HEK293 (cell line): ENCODE results near the gene RPAP3.

ENCODE experiments used
- CTCF ChIA-PET: fragments of 350-600 bp; formaldehyde crosslinking; extraction: SDS; loops from one replicate; lab custom pipeline; 2021; ENCODE audit warnings: antibody characterized with exemption; lab: Yijun Ruan, JAX
- POLR2A ChIA-PET: fragments of 300-600 bp; formaldehyde crosslinking; extraction: SDS; loops from one replicate; lab custom pipeline; 2020; ENCODE audit warnings: antibody characterized with exemption, inconsistent platforms; lab: Yijun Ruan, JAX
- H3K27ac ChIP-seq: fragments of 200-500 bp; sonication (Bioruptor generic); 2 replicates; pipeline ENCODE4 v1.5.1; 2014; ENCODE audit warnings: low read depth, low read length, control low read depth, inconsistent platforms; ENCODE audit errors: extremely low read depth
- H3K36me3 ChIP-seq, 2 experiments: fragments of 200-500 bp in 1 of 2; sonication (Bioruptor generic) in 1 of 2; 1 replicate in 1 of 2; 2 replicates in 1 of 2; pipeline ENCODE4 v1.5.1; 2014 to 2017; ENCODE audit warnings: inconsistent platforms in 2 of 2, low read length in 2 of 2; ENCODE audit not compliant: control insufficient read depth in 2 of 2, insufficient read depth in 1 of 2
- H3K4me1 ChIP-seq: fragments of 200-500 bp; sonication (Bioruptor generic); 2 replicates; pipeline ENCODE4 v1.5.1; 2014; ENCODE audit warnings: mild to moderate bottlenecking, low read length, inconsistent platforms; ENCODE audit not compliant: control insufficient read depth, insufficient read depth
- H3K4me3 ChIP-seq: 2 replicates; pipeline ENCODE4 v1.5.1; 2011; ENCODE audit warnings: low read depth, mild to moderate bottlenecking, control low read depth, low read length, moderate library complexity
- H3K9me3 ChIP-seq: fragments of 200-500 bp; sonication (Bioruptor generic); 2 replicates; pipeline ENCODE4 v1.5.1; 2014; ENCODE audit warnings: low read depth, low read length, inconsistent platforms; ENCODE audit not compliant: control insufficient read depth, insufficient read depth
- BCL11A ChIP-seq: fragments of 450-650 bp; formaldehyde crosslinking; IDR thresholded peaks from 2 replicates; pipeline ENCODE4 v1.5.1; 2016; ENCODE audit warnings: low read depth, missing biosample characterization, missing genetic modification characterization
- FEZF1 ChIP-seq: fragments of 450-650 bp; formaldehyde crosslinking; IDR thresholded peaks from 2 replicates; pipeline ENCODE4 v1.5.1; 2016; ENCODE audit warnings: missing biosample characterization, missing genetic modification characterization
- HOXC10 ChIP-seq: sonication (generic); formaldehyde crosslinking; IDR thresholded peaks from 2 replicates; pipeline ENCODE4 v1.8.1; 2023; ENCODE audit warnings: mild to moderate bottlenecking, missing genetic modification reagents
- KLF8 ChIP-seq: fragments of 450-650 bp; formaldehyde crosslinking; IDR thresholded peaks from 2 replicates; pipeline ENCODE4 v1.5.1; 2016; ENCODE audit warnings: missing biosample characterization, missing genetic modification characterization
- SCRT2 ChIP-seq: fragments of 450-650 bp; formaldehyde crosslinking; IDR thresholded peaks from 2 replicates; pipeline ENCODE4 v1.5.1; 2016; ENCODE audit warnings: missing biosample characterization, missing genetic modification characterization
- ZEB2 ChIP-seq: fragments of 450-650 bp; formaldehyde crosslinking; IDR thresholded peaks from 2 replicates; pipeline ENCODE4 v1.5.1; 2016; ENCODE audit warnings: missing biosample characterization, missing genetic modification characterization
- ZFHX2 ChIP-seq: fragments of 450-650 bp; formaldehyde crosslinking; conservative IDR thresholded peaks from 2 replicates; pipeline ENCODE4 v1.5.1; 2016; ENCODE audit warnings: missing biosample characterization, missing genetic modification characterization
- ZIC2 ChIP-seq: fragments of 450-650 bp; formaldehyde crosslinking; IDR thresholded peaks from 2 replicates; pipeline ENCODE4 v1.5.1; 2016; ENCODE audit warnings: missing biosample characterization, missing genetic modification characterization
- ZNF133 ChIP-seq: fragments of 450-650 bp; formaldehyde crosslinking; IDR thresholded peaks from 2 replicates; pipeline ENCODE4 v1.5.1; 2016; ENCODE audit warnings: missing biosample characterization, missing genetic modification characterization
- ZNF157 ChIP-seq: fragments of 450-650 bp; formaldehyde crosslinking; IDR thresholded peaks from 2 replicates; pipeline ENCODE4 v1.5.1; 2016; ENCODE audit warnings: missing biosample characterization, missing genetic modification characterization
- ZNF169 ChIP-seq: fragments of 450-650 bp; formaldehyde crosslinking; IDR thresholded peaks from 2 replicates; pipeline ENCODE4 v1.5.1; 2016; ENCODE audit warnings: missing biosample characterization, missing genetic modification characterization
- ZNF404 ChIP-seq: fragments of 450-650 bp; formaldehyde crosslinking; IDR thresholded peaks from 2 replicates; pipeline ENCODE4 v1.5.1; 2017; ENCODE audit warnings: missing biosample characterization, missing genetic modification characterization
- ZNF549 ChIP-seq: fragments of 450-650 bp; IDR thresholded peaks from 2 replicates; pipeline ENCODE4 v1.5.1; 2018; ENCODE audit warnings: missing biosample characterization, missing genetic modification characterization, mild to moderate bottlenecking, inconsistent platforms, moderate library complexity
- ZNF558 ChIP-seq: fragments of 450-650 bp; formaldehyde crosslinking; IDR thresholded peaks from 2 replicates; pipeline ENCODE4 v1.5.1; 2016; ENCODE audit warnings: missing biosample characterization, missing genetic modification characterization
- ZNF571 ChIP-seq: fragments of 450-650 bp; formaldehyde crosslinking; IDR thresholded peaks from 2 replicates; pipeline ENCODE4 v1.5.0; 2017; ENCODE audit warnings: missing biosample characterization, missing genetic modification characterization
- ZNF830 ChIP-seq: fragments of 450-650 bp; IDR thresholded peaks from 2 replicates; pipeline ENCODE4 v1.5.0; 2018; ENCODE audit warnings: missing biosample characterization, missing genetic modification characterization, low read depth, mild to moderate bottlenecking, moderate library complexity
- TF ChIP-seq, protein P1 (sequence below): fragments of 450-650 bp; formaldehyde crosslinking; IDR thresholded peaks from 2 replicates; pipeline ENCODE4 v1.5.1; 2017; ENCODE audit warnings: missing biosample characterization, missing genetic modification characterization
- TF ChIP-seq, protein P2 (sequence below): fragments of 450-650 bp; formaldehyde crosslinking; IDR thresholded peaks from 2 replicates; pipeline ENCODE4 v1.5.1; 2016; ENCODE audit warnings: missing biosample characterization, missing genetic modification characterization
- TF ChIP-seq, protein P3 (sequence below): fragments of 450-650 bp; formaldehyde crosslinking; IDR thresholded peaks from 2 replicates; pipeline ENCODE4 v1.5.1; 2016; ENCODE audit warnings: missing biosample characterization, missing genetic modification characterization, low read depth
- TF ChIP-seq, protein P4 (sequence below): fragments of 450-650 bp; formaldehyde crosslinking; IDR thresholded peaks from 2 replicates; pipeline ENCODE4 v1.5.1; 2016; ENCODE audit warnings: missing biosample characterization, missing genetic modification characterization

Gene RPAP3

DNA sequence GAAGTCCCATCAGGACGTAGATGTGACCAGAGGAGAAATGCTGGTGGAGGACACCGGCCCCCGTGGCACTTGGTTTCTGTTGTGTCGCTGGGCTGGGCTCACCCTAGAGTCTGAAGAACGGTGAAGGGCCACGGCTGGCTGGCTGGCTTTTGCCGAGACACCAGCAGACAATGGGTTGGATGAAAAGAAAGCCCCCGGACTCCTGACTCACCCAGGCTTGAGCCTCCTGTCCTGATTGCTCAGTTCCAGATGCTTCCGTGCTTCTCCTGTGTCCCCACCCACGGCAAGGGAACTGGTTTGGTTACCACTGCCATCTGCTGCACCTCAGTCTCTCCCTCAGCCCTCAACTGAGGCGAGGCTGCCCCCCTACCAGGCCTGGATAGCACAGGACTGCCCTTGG lies 29.8 kb upstream of the RPAP3 start:
- ChIA-PET POLR2A (interaction anchor here (1.0 kb wide), 1 partner anchor 947 kb away, joined by 3 read pairs; the partner anchor contains the start of gene KANSL2), CTCF (interaction anchor here (1.2 to 13.5 kb wide), 3 partner anchors 9 to 103 kb away, joined by 4 to 784 read pairs (median 9); partner anchors contain the start of gene SLC48A1)
- TF ChIP-seq, protein P1, sequence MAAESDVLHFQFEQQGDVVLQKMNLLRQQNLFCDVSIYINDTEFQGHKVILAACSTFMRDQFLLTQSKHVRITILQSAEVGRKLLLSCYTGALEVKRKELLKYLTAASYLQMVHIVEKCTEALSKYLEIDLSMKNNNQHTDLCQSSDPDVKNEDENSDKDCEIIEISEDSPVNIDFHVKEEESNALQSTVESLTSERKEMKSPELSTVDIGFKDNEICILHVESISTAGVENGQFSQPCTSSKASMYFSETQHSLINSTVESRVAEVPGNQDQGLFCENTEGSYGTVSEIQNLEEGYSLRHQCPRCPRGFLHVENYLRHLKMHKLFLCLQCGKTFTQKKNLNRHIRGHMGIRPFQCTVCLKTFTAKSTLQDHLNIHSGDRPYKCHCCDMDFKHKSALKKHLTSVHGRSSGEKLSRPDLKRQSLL (tag by site-specific recombination) = no peak
- TF ChIP-seq ZNF549 (tag by site-specific recombination) = no peak
- no peak for TF ChIP-seq ZNF133
- no peak for TF ChIP-seq ZEB2 (tag by site-specific recombination)
- no peak for TF ChIP-seq ZNF830 (tag by site-specific recombination)
- no peak for TF ChIP-seq KLF8 (tag by site-specific recombination)
- TF ChIP-seq SCRT2 (tag by site-specific recombination) = no peak
- TF ChIP-seq ZNF157 (tag by site-specific recombination) = no peak
- TF ChIP-seq HOXC10 (CRISPR knock-in tag) = no peak
- no peak for TF ChIP-seq ZNF558 (tag by site-specific recombination)
- no peak for TF ChIP-seq ZNF571
- TF ChIP-seq, protein P2, sequence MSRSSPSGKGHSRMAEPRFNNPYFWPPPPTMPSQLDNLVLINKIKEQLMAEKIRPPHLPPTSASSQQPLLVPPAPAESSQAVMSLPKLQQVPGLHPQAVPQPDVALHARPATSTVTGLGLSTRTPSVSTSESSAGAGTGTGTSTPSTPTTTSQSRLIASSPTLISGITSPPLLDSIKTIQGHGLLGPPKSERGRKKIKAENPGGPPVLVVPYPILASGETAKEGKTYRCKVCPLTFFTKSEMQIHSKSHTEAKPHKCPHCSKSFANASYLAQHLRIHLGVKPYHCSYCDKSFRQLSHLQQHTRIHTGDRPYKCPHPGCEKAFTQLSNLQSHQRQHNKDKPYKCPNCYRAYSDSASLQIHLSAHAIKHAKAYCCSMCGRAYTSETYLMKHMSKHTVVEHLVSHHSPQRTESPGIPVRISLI (tag by site-specific recombination) = no peak
- TF ChIP-seq BCL11A (tag by site-specific recombination) = no peak
- no peak for TF ChIP-seq FEZF1
- TF ChIP-seq, protein P3, sequence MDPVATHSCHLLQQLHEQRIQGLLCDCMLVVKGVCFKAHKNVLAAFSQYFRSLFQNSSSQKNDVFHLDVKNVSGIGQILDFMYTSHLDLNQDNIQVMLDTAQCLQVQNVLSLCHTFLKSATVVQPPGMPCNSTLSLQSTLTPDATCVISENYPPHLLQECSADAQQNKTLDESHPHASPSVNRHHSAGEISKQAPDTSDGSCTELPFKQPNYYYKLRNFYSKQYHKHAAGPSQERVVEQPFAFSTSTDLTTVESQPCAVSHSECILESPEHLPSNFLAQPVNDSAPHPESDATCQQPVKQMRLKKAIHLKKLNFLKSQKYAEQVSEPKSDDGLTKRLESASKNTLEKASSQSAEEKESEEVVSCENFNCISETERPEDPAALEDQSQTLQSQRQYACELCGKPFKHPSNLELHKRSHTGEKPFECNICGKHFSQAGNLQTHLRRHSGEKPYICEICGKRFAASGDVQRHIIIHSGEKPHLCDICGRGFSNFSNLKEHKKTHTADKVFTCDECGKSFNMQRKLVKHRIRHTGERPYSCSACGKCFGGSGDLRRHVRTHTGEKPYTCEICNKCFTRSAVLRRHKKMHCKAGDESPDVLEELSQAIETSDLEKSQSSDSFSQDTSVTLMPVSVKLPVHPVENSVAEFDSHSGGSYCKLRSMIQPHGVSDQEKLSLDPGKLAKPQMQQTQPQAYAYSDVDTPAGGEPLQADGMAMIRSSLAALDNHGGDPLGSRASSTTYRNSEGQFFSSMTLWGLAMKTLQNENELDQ (tag by site-specific recombination) = no peak
- no peak for TF ChIP-seq ZNF169 (tag by site-specific recombination)
- no peak for TF ChIP-seq ZNF404 (tag by site-specific recombination)
- TF ChIP-seq, protein P4, sequence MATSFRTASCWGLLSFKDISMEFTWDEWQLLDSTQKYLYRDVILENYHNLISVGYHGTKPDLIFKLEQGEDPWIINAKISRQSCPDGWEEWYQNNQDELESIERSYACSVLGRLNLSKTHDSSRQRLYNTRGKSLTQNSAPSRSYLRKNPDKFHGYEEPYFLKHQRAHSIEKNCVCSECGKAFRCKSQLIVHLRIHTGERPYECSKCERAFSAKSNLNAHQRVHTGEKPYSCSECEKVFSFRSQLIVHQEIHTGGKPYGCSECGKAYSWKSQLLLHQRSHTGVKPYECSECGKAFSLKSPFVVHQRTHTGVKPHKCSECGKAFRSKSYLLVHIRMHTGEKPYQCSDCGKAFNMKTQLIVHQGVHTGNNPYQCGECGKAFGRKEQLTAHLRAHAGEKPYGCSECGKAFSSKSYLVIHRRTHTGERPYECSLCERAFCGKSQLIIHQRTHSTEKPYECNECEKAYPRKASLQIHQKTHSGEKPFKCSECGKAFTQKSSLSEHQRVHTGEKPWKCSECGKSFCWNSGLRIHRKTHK (tag by site-specific recombination) = no peak
- Histone ChIP-seq H3K4me1 (no peaks in the 10 kb centered on the region), H3K9me3 (no peaks in the 10 kb centered on the region), H3K27ac (no peak overlapping the region), H3K4me3 (no peak overlapping the region), H3K36me3 (no peaks in the 10 kb centered on the region)

DNA sequence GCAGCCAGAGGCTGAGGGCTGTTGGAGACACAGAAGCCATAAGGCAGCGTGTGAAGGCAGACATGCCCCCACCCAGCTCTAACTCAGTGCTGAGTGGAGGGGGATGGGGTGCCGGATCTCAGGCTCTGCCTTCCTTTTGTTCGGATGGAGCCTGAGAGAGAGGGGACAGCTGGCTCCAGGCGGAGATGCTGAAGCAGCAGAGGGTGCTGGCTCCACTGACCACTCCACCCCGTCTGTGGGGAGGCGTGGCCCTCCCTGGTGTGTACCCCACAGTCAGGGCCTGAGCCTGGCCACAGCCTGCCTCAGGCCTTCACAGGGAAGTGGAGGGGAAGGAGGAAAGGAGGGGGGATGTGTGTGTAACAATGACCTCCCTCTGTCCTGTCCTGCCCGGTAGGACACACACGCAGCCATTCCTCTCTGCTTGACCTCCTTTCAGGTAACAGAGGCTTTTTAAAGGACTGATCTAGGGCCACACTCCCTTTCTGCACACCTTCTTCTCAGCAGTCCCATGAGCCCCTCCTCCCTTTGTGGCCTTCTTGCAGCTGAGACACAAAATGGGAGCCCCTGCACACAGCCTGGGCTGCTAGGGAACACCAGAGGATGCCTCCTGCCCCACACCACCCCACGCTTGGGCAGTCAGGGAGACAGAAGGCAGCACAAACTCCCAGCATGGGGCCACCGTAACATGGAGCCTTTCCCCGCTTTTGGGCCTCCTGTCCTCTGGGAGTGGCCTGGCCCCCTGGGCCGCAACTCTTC lies 29.1 kb upstream of the RPAP3 start:
- ChIA-PET CTCF (interaction anchor here (1.8 to 13.5 kb wide), 2 partner anchors 39 to 104 kb away, joined by 9 to 784 read pairs; partner anchors contain the start of gene SLC48A1), POLR2A (no interaction called here)
- TF ChIP-seq ZFHX2 (tag by site-specific recombination) = no peak
- peak; percentile 30 for TF ChIP-seq ZIC2 (tag by site-specific recombination)
- H3K36me3 ChIP-seq = no peaks in the 10 kb centered on the region
- no peaks in the 10 kb centered on the region for H3K4me1 ChIP-seq
- H3K4me3 ChIP-seq = no peak overlapping the region
- no peaks in the 10 kb centered on the region for H3K9me3 ChIP-seq
- H3K27ac ChIP-seq = no peak overlapping the region
